B cell (primary cell): ENCODE measurements around the gene NOS1AP.

Experiments used
- CTCF ChIP-seq: fragments of 200-600 bp; IDR thresholded peaks from one replicate; pipeline ENCODE4 v1.8.0; 2022; ENCODE audit warnings: antibody characterized with exemption, mild to moderate bottlenecking
- EZH2 ChIP-seq: IDR thresholded peaks from 2 replicates; pipeline ENCODE4 v1.6.1; 2012; ENCODE audit warnings: borderline replicate concordance, low read depth, mild to moderate bottlenecking, moderate library complexity, low read length; ENCODE audit not compliant: insufficient read depth, poor library complexity, severe bottlenecking

DNA sequence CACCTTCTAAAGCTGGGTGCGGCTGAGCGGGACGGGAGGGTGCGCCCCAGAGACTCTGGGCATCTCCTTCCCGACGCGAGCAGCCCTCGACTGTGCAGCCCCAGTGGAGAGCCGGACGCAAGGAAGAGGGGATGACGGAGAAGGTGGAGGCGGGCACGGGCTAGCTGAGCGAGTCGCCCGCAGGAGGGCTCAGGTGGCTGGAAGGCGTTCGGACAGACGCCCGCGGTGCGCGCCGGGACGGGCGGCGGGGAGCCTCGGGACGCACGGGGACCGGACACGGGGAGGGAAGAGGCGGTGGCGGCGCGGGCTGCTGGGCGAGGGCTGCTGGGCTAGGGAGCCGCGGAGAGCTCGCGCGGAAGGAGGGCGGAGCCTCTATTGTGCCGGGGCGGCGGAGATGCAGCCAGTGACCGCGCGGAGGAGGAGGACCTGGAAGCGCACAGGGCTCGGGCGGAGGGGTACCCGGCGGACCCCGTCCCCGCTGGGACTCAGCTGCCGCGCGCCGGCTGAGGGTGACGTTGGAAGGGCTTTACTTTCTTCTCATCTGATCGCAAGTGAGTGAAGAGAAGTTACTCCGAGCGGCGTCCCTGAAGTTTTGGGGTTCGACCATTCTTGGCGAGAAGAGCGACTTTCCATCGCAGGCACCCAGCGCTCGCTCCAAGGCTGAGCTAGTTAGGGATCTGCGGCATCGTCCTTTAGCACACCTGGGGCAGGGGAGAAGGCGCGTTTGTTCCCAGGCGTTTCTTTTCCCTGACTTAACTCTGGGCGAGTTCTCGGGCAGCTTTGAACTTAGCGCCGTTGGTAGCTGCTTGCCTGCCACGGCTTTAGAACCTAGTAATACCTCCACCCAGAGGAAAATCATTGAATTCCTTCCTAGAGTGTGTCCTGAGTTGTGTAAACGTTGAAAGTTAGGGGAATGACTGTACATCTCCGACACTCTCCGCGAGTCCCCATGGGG is 45.7 kb upstream of the NOS1AP start, which contains the start of gene OLFML2B:
- no peak for TF ChIP-seq CTCF
- TF ChIP-seq EZH2 = no peak
